Measurements from ENCODE around the gene SPIRE2. TPM values are rescaled to one million over a fixed set of nuclear protein-coding genes. Genes with fewer than 3 reads are reported as not detected.

The SPIRE2 gene
- total and polyA plus RNA-seq, 2 of the 13 experiments (the other 11 are each of a cell fraction or from before 2014, with no cell fraction given), result 13.3 to 37.5 TPM

- TF ChIP-seq ZNF550 (CRISPR knock-in tag; IDR thresholded peaks at IDR 0.05; ENCODE audit: borderline replicate concordance) (no peak), SMARCE1 (IDR thresholded peaks at IDR 0.05; ENCODE audit: borderline replicate concordance) (no peak), FOXJ3 (CRISPR knock-in tag; IDR thresholded peaks at IDR 0.05; ENCODE audit: borderline replicate concordance) (no peak), MBD4 (IDR thresholded peaks at IDR 0.05; ENCODE audit: borderline replicate concordance, low read length) (no peak), ZNF263 (CRISPR knock-in tag; IDR thresholded peaks at IDR 0.05) (no peak), DPF2 (CRISPR knock-in tag; IDR thresholded peaks at IDR 0.05; ENCODE audit: borderline replicate concordance, low read depth) (no peak), SPEN (CRISPR knock-in tag; IDR thresholded peaks at IDR 0.05; ENCODE audit: low read depth) (peak; percentile 74; the same call in 1 of the 2 replicates), YY1 (IDR thresholded peaks at IDR 0.05; ENCODE audit: insufficient read depth, insufficient replicate concordance, low read depth, low read length) (peak; percentile 57), SRY (CRISPR knock-in tag; IDR thresholded peaks at IDR 0.05) (peak; percentile 45; the same call in 1 of the 2 replicates), ZGPAT (CRISPR knock-in tag; IDR thresholded peaks at IDR 0.05) (peak; percentile 43; the same call in 1 of the 2 replicates), ZNF883 (CRISPR knock-in tag; IDR thresholded peaks at IDR 0.05; ENCODE audit: not compliant biosample characterization) (peak; percentile 89), GLI4 (CRISPR knock-in tag; IDR thresholded peaks at IDR 0.05; ENCODE audit: borderline replicate concordance) (no peak), SP1 (IDR thresholded peaks at IDR 0.05) (no peak), SP1 (CRISPR knock-in tag; IDR thresholded peaks at IDR 0.05) (0 out of 2 replicates have a peak, but pooled peaks have one; percentile 63), NBN (conservative IDR thresholded peaks at IDR 0.05) (no peak), THAP9 (CRISPR knock-in tag; IDR thresholded peaks at IDR 0.05; ENCODE audit: borderline replicate concordance) (peak; percentile 69; the same call in 1 of the 2 replicates), MED1 (CRISPR knock-in tag; IDR thresholded peaks at IDR 0.05) (no peak; the same call in 1 of the 2 replicates), BCL6 (CRISPR knock-in tag; IDR thresholded peaks at IDR 0.05) (0 out of 2 replicates have a peak, but pooled peaks have one; percentile 17), CENPX (CRISPR knock-in tag; IDR thresholded peaks at IDR 0.05) (no peak), U2AF2 (IDR thresholded peaks at IDR 0.05; ENCODE audit: low read depth, low read length) (no peak), IRF2 (CRISPR knock-in tag; IDR thresholded peaks at IDR 0.05) (peak; percentile 60), HBP1 (CRISPR knock-in tag; IDR thresholded peaks at IDR 0.05; ENCODE audit: low read depth) (0 out of 2 replicates have a peak, but pooled peaks have one; percentile 47), ATF7-NPFF (CRISPR knock-in tag; IDR thresholded peaks at IDR 0.05; ENCODE audit: low read depth) (peak; percentile 64; the same call in 1 of the 2 replicates)
- TF ChIP-seq, protein P1, sequence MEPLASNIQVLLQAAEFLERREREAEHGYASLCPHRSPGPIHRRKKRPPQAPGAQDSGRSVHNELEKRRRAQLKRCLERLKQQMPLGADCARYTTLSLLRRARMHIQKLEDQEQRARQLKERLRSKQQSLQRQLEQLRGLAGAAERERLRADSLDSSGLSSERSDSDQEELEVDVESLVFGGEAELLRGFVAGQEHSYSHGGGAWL (CRISPR knock-in tag; IDR thresholded peaks at IDR 0.05), result peak; percentile 31; the same call in 1 of the 2 replicates
These were observed 32.6 kb downstream of the SPIRE2 start (continued) for GRCh38 chr16:89860747-89861304.

All from HepG2 (cell line).